ENCODE results near the gene KLHL29.

KLHL29 gene

DNA sequence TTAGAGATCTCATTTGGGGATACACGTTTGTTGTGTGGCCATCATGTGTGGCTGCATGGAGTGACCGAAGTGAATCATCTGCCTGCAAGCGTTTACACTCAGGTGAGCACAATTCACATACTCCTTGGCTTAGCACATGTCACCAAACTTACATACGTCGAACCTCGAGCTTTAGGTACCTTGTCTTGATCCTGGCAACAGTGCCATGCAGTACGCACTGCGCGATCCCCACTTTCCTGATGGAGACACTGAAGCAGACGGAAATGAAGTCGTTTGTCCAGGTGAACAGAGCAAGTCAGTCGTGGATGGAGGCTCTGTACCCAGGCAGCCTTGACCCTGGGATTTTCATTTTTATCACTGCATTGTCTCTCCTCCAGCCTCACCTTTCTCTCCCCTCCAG, 32.3 kb downstream of the KLHL29 start:
- in situ Hi-C loops (cut with HindIII; ENCODE audit: low pct_ligation_motif_present, low pct_unique_long_range_greater_than_20kb, low sequenced_read_pairs) = no loop called here

GRCh38 chr2:23418056-23418455, 33.1 kb downstream of the KLHL29 start:
- in situ Hi-C loops (cut with HindIII; ENCODE audit: low pct_ligation_motif_present, low pct_unique_long_range_greater_than_20kb, low sequenced_read_pairs) = no loop called here
- DNase-seq = no peak

More for the DNA sequence above, 32.3 kb downstream of the KLHL29 start:
- no peak for DNase-seq

DNA sequence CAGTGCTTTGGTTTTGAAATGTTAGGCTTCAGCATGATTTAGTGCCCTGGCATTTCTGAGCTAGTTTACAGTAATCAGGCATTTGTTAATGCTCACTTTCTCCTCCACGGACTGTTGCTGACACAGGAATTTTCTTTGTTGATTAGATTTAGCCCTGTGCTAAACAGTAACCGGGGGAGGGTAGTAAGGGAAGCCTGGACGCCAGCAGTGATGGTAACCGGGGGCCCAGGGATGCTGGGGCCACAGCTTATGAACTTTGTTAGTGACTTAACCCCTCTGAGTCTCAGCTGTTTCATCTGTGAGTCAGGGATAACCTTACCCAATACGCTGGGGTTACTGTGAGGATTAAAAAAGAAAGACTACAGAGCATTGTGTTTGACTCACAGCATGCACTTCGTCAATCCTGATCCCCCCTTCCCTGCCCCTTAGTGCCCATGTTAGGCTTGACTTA, 33.5 kb downstream of the KLHL29 start:
- in situ Hi-C loops (cut with HindIII; ENCODE audit: low pct_ligation_motif_present, low pct_unique_long_range_greater_than_20kb, low sequenced_read_pairs) = no loop called here
- no peak for DNase-seq

- DNase-seq = no peak
- in situ Hi-C loops (cut with HindIII; ENCODE audit: low pct_ligation_motif_present, low pct_unique_long_range_greater_than_20kb, low sequenced_read_pairs) = no loop called here
Measured at GRCh38 chr2:23419171-23420090, 34.5 kb downstream of the KLHL29 start.

DNA sequence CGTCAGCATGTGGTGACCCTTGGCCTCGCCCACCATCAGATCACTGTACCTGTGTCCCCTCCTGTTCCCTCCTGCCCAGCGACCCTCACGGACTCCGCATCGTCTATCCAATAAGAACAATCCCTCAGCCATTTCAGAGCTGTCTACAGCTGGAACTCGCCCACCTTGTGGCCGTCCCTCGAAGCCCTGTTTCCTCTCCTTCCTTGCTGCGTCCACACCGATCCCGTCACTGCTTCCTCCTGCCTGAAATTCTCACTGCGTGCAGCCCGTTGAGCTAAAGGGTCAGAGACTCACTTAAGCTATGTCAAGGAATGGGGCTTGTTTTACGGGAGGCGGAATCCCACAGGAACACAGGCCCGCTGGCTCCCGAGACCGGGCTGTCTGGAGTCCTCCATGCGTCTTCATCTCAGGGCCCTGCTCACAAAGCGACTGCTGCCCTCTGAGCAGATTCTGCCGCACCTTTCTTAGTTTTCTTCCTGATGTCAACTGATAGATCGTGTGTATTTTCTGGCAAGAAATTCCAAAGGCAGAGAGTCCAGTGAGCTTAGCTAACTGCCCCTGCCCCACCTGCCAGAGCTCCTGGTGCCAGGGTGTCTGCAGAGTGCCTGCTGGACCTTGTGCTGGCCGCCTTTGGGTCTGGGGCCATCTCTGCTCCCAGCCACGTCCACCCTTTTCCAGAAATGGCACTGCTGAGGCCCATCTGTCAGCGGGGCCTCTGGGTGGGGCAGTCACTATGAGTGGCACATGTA, 35.3 kb downstream of the KLHL29 start:
- DNase-seq = no peak
- in situ Hi-C loops (cut with HindIII; ENCODE audit: low pct_ligation_motif_present, low pct_unique_long_range_greater_than_20kb, low sequenced_read_pairs) = no loop called here

GRCh38 chr2:23420840-23421476, 36.0 kb downstream of the KLHL29 start:
- in situ Hi-C loops (cut with HindIII; ENCODE audit: low pct_ligation_motif_present, low pct_unique_long_range_greater_than_20kb, low sequenced_read_pairs) = no loop called here
- no peak for DNase-seq

DNA sequence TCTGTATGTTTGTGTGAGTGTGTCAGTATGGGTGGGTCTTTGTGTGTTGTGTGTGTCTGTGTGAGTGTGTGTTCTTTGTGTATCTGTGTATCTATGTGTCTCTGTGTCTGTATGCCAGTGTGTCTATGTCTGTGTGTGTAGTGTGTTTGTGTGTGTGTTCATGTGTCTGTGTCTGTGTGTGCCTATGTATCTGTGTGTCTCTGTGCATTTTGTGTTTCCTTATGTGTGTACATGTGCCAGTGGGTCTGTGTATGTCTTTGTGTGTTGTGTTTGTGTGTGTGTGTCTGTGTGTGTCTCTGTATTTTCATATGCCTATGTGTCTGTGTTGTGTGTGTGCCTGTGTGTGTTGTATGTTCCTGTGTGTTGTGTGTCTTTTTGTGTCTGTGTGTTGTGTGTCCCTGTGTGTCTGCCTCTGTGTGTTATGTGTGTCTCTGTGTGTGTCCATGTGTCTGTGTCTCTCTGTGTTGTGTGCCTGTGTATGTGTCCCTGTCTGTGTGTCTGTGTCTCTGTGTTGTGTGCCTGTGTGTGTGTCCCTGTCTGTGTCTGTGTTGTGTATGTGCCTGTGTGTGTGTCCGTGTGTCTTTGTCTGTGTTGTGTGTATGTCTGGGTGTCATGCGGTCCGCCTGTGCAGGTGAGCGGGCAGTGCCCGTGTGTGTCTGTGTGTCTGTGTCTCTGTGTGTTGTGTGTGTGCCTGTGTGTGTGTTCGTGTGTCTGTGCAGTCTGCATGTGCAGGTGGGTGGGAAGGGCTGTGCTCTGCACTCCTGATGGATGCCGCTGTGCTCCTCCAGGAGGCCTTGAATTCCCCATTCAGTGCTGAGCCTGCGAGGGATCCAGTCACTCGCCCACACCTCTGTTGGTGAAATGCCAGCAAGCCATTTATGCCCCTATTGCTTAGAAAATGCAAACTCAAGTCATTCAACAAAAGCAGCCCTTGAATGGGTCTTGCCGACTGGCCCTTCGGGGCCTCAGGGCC, 37.4 kb downstream of the KLHL29 start:
- in situ Hi-C loops (cut with HindIII; ENCODE audit: low pct_ligation_motif_present, low pct_unique_long_range_greater_than_20kb, low sequenced_read_pairs) = no loop called here
- no peak for DNase-seq

DNA sequence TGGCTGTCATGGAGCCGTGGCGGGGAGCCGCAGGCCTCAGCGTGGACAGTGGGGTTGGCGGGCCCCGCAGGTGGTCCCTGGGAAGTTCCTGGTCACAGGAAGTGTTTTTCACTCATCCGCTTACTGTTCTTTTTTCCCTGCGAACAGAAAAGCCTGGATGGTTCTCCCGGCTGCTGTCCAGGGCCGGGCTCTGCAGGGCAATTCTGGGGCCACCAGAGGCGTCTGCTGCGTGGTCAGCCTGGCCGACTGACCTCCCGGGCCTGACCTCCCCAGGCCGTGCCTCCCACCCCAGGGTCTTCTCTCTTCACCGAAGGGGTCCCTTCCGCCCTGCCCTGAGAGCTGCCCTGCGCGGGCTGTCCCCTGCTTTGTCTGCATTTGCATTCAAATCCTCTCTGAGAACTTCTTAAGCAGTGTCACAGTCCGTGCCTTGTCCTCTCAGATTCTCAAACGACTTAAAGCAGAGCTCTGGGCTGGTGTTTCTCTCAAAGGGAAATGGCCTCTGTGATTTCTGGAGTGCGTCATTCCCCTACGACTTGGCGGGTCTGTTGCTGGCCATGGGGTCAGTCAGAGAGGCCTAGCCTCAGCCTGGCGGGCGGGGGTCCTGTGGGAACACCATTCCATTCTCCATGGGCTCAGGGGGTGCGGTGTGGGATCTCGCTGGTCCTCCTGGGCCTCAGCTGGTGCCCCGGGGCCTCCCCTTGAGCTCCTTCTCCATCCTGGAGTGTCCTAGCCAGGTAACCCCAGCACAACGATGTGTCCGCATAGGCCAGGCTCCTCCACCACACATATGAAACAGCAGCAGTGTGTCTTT, 38.3 kb downstream of the KLHL29 start:
- no peak for DNase-seq
- in situ Hi-C loops (cut with HindIII; ENCODE audit: low pct_ligation_motif_present, low pct_unique_long_range_greater_than_20kb, low sequenced_read_pairs) = no loop called here

DNA sequence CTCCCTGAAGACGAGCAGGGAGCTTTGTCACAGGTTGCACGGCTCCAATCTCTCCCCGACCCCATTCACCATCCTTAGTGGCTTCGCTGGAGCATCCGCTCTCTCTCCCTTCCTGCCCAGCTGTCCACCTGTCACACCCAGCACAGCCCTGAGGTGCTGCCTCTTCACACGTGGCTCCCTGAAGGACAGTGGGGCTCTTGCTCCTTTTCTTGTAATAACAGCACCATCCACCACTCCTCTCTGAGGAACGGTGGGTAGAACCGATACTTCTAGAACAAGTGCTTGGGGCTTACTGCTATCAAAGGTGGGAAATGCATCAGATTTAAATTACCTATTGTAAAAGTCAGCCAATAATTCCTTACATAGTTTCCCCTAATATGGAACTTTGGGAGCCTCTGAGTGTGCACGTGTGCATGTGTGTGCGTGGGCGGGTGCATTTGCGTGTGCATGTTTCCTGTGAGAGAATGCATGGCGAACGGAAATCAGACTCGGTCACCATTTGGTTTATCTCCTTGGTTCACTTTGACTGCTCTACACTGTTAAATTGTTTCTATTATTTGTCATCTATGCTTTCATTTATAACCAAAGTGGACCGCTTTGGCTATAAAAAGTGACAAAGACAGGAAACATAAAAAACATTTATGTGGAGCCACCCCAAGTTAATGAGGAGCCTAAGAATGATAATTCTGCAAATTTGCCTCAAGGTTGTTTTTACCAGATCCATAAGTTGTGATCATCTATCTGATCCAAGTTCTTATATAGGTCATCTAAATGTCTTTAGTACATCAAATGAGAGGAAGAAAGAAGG, 39.1 kb downstream of the KLHL29 start:
- no peak for DNase-seq
- in situ Hi-C loops (cut with HindIII; ENCODE audit: low pct_ligation_motif_present, low pct_unique_long_range_greater_than_20kb, low sequenced_read_pairs) = no loop called here

GRCh38 chr2:23425338-23425871, 40.4 kb downstream of the KLHL29 start:
- no peak for DNase-seq
- in situ Hi-C loops (cut with HindIII; ENCODE audit: low pct_ligation_motif_present, low pct_unique_long_range_greater_than_20kb, low sequenced_read_pairs) = no loop called here

DNA sequence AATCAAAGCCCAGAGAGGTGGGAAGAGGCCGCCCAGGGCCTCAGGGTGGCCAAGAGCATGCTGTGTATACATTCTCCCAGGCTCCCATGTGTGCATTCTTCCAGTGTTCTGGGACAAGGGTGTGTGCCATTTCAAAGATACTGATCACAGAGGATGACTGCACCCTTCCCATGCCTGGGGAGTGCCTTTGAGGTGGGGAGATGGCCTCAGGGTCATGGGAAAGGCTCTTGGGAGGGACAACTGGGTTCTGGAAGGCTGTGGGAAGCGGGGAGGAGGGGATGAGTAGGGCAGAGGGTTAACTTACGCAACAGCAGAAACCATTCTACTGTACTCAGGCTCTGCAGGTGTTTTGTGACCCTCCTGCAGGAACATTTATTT, 40.9 kb downstream of the KLHL29 start:
- in situ Hi-C loops (cut with HindIII; ENCODE audit: low pct_ligation_motif_present, low pct_unique_long_range_greater_than_20kb, low sequenced_read_pairs) = no loop called here

DNA sequence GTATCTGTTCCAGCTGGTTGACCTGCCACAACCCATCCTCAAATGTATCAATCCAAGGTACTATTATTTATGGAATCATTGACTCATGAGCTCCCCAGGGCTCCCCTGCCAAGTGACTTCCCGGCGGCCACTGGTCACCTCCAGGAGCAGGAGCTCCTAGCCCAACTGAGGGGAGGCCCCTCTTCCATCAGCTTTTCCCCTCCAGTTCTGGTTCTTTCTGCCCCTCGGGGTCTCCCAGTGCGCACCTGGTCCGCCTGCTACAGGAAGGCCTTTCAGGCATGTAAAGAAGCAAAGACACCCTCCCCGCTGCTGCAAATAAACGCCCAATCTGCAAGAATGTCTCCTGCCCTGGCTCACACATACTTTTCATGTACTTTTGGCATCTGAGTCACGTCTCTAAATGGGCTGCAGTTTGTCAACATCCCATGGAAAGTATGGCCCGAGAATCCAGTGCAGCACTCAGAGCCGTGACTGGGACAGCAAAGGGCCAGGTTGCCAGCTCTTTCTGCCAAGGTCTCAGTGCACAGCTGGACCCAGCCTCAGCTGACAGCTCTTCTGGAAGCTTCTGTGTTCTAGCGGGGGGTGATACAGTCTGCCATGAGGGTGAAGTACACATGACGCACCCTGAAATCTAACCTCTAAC, 41.4 kb downstream of the KLHL29 start:
- no peak for DNase-seq
- in situ Hi-C loops (cut with HindIII; ENCODE audit: low pct_ligation_motif_present, low pct_unique_long_range_greater_than_20kb, low sequenced_read_pairs) = no loop called here

More for the DNA sequence above, 40.9 kb downstream of the KLHL29 start:
- no peak for DNase-seq

GRCh38 chr2:23427350-23427749, 42.4 kb downstream of the KLHL29 start:
- no peak for DNase-seq
- in situ Hi-C loops (cut with HindIII; ENCODE audit: low pct_ligation_motif_present, low pct_unique_long_range_greater_than_20kb, low sequenced_read_pairs) = no loop called here

DNA sequence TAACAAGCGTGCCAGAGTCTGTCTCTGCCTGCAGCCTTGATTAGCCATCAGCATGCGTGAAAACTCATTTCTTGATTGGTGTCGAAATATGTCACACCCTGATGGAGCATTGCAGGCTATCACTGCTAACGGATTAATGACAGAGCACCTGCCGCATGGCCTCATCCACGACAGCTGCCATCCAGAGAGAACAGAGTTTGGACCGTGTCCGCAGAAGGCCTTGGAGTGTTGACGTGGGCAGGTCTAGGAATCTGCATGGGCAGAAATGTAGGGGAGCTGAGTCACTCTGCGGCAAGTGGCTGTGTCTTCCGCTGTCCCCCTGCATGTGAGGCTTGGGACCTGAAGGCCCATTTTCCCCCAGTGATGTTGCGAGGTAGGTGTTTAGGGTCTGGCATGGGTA, 43.0 kb downstream of the KLHL29 start:
- no peak for DNase-seq
- in situ Hi-C loops (cut with HindIII; ENCODE audit: low pct_ligation_motif_present, low pct_unique_long_range_greater_than_20kb, low sequenced_read_pairs) = no loop called here

DNA sequence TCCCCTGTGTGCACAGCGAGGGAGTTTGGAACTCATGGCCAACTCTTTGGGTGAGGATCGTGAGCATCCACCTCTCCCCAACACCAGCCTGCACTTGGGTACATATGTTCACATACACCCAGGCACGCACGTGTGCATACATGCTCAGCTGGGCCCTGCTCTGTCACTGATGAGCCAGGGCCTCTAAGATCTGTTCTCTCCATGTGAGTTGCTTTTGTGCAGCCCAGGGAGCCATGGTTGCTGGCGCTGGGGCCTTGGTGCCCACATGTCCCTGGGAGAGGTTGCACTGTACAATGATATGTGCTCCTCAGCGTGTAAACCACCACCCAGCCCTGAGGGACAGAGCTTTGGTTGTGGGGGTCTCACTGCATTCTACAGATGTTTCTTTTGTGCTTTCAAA, 44.1 kb downstream of the KLHL29 start:
- DNase-seq = no peak
- in situ Hi-C loops (cut with HindIII; ENCODE audit: low pct_ligation_motif_present, low pct_unique_long_range_greater_than_20kb, low sequenced_read_pairs) = no loop called here

GRCh38 chr2:23430263-23430662, 45.3 kb downstream of the KLHL29 start:
- peak; percentile 54 for DNase-seq
- in situ Hi-C loops (cut with HindIII; ENCODE audit: low pct_ligation_motif_present, low pct_unique_long_range_greater_than_20kb, low sequenced_read_pairs) = no loop called here
